Stimulated activated CD4-positive, alpha-beta T cell treated with anti-CD3 and anti-CD28 coated beads, Interleukin-1b, Interleukin-23, amount 100 ng/mL, for 48 hours (primary cell): ENCODE results near the gene SPRR2G.
"Not testable (repeated sequence)": the region's sequence is repeated elsewhere in the genome, so short reads cannot be mapped to it uniquely, and the experiment has no call there.

Source experiments
- DNase-seq: peaks from one replicate; pipeline ENCODE4 v3.0.0-alpha.2; 2020

SPRR2G gene

DNA sequence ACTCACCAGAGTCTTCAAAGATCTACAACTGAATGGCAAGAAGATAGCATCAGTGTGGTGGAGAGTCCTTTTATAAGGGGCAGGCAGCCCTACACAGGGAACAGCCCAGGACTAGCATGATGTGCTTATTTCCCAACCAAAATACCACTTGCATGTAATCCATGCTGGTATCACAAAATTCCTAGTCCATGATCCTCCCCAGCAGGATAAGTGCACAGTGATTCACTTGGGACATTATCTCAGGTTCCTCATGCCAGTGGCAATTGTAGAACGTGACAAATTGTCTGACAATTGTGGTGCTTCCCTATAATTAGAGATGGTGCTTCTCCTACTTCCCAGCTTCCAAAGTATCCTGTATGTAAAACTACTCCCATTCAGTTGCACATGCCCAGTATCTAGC is at the start of gene SPRR2G:
TSS of gene SPRR2G (minus strand) at position 45 of the 400 bp plus-strand sequence. CDS start 780 bp downstream, outside the sequence.
- no peak for DNase-seq

DNA sequence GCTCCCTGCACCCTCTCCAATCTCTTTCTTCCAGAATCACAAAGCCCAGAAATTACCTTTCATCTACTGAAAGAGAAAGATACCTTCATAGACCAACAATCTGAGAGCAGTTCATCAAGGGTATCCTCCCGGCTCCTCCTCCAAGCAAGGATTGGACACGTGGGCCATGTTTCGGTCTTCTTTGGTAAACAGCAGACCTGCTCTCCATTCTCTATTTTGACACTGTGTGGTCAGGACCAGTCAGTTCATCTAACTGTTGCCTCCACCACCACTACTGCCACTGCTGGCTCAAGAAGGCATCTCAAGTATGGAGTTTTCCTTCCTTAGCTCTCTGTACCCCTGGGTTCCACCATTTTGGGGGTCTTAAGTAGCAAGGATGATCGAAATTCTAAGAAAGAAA is 44.5 kb upstream of the SPRR2G start:
- no peak for DNase-seq

DNA sequence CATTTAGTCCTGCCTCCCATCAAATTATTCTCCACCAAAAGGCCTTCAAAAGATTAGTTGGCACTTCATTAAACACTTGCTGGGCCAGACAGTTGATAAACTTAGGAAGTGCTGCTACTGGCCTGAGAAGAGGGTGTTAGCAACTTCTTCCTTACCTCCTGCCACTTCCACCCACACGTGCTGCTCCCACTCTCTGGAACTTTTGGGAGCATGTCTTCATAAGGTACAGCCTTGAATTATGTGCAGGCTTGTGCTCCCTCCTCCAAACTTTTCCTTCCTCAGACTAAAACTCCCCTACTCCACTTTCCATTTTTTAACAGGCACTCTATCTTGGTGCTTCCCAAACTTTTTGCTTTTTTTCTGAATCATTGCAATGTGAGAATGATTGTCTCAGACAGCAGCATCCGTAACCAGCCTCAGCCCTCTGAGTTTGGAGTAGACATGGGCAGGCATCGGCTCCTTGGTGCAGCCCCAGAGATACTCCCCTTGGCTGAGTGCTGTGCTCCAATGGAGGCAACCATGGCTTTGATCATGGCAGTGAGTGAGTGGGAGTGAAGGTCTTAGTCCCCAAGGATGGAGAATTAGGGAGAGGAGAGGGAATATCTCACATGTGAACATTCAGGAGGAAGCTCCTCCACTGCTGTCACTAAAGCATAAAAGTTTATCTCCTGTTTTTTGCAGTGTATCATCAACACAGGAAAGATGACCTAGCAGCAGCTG is 43.8 kb upstream of the SPRR2G start:
- DNase-seq = no peak

DNA sequence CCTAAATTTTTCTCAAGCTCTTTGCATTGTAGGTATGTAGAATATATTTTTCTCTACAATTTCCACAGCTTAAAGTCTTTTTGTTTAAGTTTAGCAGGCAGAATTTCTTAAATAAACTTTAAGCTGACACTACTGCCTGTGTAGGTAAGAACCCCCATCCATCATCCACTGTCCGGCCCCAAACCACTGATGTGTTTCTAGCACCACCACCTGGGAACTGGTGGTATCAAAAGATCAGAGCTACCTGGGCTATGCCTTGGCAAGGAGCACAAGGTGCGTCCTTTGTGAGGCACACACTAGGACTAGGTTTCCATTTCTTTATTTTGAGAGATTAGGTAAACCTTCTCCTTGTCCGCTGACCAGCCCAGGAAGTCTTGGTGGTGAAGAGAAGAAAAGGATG is 42.0 kb upstream of the SPRR2G start:
- DNase-seq = no peak

DNA sequence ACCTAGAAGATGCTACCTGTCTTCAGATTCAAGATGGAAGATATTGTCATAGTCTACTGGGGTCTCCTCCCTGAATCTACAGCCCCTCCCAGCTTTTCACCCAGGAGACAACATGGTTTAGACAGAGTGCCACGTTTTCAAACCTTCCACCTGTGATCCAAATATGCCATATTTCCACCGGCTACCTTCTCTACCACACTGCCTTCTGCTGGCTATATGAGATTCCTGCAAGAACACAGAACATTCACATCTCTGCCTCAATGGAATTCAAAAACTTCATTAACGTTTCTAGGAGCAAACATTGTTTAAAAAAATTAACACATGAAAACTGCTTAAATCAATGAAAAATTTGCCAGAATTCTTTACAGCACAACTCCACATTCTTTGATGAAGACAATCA is 39.7 kb upstream of the SPRR2G start:
- no peak for DNase-seq

DNA sequence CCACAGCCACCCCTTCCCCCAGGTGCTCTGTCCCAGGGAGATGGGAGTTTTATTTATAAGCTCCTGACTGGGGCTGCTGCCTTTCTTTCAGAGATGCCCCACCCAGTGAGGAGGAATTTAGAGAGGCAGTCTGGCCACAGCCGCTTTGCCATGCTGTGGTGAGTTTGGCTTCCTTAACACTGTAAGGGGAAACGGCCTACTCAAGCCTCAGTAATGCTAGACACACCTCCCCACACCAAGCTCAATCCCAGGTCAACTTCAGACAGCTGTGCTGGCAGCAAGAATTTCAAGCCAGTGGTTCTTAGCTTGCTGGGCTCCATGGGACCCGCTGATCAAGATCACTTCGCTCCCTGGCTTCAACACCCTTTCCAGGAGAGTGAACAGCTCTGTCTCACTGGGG is 37.6 kb upstream of the SPRR2G start:
- not testable (repeated sequence) for DNase-seq

DNA sequence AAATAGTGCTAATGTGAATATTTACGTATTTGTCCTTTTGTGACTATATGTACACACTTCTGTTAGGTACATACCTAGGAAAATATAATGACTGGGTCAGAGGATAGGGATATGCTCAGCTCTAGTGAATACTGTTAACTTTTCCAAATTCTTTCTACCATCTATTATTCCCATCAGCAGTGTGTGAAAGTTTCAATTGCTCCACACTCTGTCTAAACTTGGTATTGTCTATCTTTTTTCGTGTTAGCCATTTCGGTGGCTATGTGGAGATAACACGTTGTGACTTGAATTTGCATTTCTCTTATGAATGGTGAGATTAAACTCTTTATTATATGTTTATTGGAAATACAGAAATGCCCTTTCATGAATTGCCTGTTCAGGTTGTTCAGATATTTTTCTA is 29.9 kb upstream of the SPRR2G start:
- no peak for DNase-seq

DNA sequence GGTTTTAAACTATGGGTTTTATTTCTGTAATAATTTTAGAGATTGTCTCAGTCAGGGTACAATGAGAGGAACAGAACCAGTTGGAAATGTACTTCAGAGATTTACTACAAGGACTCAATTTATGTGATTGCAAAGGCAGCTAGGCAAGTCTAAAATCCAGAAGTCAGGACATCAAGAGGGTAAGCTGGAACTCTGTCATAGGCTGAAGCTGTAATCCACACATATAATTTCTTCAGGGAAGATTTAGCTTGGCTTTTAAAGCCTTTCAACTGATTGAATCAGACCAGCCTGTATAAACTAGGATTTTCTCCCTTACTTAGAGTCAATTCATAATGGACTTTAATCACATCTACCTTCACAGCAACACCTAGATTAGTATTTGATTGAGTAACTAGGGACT is 28.2 kb upstream of the SPRR2G start:
- no peak for DNase-seq

DNA sequence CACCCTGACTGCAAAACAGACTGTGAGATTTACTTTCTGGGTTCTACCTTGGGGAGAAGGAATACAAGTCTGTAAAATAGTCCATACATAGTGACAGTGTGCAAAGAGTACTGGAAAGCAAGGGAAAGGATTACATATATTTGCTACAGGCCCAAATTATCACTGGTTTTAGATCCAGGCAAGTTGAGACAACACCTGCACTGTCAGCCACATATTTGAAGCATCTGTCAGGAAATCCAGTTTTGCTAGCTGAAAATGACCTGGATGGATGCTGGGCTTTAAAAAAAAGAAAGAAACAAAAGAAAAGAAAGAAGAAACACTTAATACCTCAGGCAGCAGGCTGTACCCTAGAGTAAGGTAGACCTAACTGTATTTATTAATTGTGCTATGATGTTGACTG is 23.9 kb upstream of the SPRR2G start:
- DNase-seq = no peak

DNA sequence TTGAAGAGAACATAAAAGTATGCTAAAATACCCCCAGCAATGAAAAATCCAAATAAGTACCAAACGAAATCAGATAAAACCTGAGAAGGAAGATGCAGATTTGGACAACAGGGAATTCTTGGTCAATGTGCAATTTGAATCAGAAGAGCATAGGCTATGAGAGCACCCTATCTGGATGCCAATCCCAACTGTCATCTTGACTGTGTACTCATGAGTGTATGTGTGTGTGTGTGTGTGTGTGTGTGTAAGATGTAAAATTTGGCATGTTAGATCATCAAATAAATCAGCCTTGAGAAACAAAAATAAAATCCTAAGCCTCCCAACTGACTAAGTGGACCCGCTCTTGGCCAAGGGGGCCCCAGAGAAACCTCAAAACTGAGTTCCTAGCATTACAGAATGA is 18.0 kb upstream of the SPRR2G start:
- DNase-seq = no peak

DNA sequence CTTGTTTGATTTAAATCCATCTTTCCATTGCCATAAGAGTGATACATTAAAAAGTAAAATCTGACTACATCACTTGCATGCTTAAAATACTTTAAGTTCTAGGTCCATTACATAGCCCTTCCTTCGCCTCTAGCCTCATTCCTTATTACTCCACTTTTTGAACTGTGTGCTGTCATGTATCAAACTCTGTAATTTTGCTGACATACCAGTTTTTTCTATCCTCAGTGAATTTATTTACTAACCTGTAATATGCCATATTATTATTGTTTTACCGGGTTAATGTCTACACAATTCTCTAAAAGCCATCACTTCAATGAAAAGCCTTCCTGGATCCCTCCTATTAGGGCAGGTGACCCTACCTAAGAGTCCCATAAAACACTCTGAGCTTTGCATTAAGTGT is 4.9 kb upstream of the SPRR2G start:
- DNase-seq = no peak

DNA sequence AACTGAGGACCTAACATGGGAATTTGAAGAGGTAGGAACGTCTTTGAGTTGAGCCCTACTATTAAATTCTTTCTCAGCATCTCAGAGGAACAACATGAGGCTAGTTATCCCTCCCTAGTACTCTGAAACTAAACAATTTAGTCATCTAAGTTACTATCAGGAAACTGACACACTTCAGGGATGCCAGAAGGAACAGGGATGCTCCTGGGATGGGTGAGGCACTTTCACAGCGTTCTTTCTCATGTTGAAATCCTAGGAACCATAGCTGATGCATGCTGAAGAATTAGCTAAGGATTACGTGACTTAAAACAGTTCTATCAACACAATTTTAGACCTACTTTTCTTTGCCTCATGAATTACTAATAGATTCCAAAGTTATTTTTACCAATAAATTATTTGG is 1.8 kb upstream of the SPRR2G start:
- DNase-seq = no peak

DNA sequence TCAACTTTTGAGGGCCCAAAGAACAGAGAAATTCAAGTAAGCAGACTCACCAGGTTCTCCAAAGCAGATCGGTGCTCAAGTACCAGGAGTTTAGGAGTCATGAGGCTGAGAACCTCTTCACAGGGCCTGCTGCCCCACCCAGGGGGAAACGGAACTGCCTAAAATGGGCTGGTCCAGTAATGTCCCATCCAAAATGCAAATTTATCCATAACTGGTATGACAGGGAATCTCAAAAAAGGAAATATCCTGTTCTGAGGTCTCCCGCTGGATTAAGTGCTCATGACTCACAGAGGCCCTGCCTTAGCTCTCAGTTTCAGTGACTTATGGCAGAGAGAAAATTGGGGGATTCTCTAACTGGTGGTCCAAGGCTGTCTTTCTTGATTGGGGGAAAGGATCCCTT is 9.3 kb downstream of the SPRR2G start:
- DNase-seq = no peak

DNA sequence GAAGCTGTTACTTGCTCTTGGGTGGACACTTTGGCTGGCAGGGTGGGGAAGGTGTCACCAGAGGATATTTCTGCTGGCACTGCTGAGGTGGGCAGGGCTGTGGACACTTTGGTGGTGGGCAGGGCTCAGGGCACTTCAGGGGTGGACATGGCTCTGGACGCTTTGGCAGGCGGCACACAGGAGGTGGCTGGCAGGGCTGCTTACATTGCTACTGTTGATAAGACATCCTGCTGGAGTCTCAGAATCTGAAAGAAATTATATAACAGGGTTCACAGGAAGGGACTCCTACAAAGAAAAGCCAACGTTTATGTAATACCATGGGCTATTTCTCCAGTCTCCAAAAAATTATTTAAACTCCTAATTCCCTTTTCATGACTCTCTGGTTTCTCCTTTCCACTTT is 10.2 kb downstream of the SPRR2G start:
- no peak for DNase-seq

DNA sequence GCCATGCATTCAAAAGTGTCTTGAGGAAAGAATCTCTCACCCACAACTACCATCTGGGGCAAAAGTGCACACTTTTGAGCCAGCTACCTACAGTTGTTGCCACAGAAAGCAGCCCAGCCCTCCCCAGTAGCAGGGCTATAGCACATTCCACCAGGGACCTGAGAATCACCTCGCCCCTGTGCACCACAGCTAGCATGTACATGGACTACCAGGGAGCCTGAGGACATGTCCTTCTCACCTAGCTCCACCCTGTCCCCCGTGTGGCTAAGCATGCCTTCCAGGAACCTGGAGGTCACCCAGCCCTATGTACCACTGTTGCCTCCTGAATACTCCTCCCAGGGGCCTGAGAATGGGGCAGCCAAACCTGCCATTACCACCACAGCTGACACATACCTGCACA is 16.9 kb downstream of the SPRR2G start:
- no peak for DNase-seq

DNA sequence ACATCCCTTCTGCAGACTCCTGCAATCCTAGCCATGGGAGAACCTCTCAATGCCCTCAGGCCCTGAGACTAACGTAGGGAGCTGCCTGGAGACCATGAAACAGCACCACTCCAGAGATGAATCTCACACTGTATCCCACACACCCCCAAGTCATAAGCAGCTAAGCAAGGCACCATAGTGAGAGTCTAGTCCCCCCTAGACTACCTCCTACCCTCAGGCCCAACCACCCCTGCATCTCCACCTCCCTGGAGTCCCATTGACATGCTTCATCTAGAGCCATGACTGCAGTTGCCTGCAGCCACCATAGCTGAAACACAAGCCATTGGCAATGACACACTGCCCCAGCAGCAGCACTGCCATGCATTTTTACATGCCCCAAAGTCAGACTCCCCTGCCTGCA is 17.4 kb downstream of the SPRR2G start:
- no peak for DNase-seq

DNA sequence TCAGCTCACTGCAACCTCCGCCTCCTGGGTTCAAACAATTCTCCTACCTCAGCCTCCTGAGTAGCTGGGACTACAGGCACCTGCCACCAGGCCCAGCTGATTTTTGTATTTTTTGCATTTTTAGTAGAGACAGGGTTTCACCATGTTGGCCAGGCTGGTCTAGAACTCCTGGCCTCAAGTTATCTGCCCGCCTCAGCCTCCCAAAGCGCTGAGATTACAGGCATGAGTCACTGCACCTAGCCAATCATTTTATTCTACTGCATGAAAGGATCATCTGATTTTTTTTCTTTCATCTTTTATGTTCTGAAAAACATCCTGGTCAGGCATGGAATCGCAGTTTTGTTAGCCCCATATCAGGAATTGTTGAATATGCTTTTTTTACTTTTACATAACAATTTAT is 22.0 kb downstream of the SPRR2G start:
- DNase-seq = not testable (repeated sequence)

DNA sequence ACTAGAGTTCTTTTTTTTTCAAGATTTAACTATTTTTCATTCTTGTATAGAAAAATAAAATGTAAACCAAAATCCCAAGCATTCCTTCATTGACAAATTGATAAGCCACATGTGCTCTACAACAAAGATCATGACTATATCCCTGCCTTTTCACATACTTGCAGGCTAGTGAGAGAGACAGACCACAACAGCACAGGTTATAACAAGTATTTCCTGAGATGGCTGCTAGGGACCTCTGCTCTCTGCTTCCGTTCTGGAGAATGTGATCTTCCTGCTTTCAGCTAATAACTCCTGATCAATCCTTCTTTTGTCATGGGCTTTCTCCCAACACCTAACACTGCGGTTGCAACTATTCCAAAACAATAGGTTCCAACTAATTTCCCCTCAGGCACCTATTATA is 23.4 kb downstream of the SPRR2G start:
- no peak for DNase-seq

DNA sequence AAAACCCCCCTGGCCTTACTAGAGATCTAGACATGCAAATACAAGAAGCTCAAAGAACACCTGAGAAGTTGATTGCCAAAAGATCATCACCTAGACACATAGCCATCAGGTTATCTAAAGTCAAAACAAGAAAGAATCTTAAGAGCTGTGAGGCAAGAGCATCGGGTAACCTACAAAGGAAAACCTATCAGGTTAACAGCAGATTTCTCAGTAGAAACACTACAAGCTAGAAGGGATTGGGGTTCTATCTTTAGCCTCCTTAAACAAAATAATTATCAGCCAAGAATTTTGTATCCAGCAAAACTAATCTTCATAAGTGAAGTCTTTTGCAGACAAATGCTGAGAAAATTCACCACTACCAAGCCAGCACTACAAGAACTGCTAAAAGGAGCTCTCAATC is 25.2 kb downstream of the SPRR2G start:
- no peak for DNase-seq

DNA sequence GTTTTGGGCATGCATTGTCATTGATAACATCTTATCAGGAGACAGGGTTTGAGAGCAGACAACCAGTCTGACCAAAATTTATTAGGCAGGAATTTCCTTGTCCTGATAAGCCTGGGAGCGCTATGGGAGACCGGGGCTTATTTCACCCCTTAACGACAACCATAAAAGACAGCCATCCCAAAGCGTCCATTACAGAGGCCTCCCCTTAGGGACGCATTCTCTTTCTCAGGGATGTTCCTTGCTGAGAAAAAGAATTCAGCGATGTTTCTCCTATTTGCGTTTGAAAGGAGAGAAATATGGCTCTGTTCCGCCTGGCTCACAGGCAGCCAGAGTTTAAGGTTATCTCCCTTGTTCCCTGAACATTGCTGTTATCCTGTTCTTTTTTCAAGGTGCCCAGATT is 26.9 kb downstream of the SPRR2G start:
- not testable (repeated sequence) for DNase-seq

DNA sequence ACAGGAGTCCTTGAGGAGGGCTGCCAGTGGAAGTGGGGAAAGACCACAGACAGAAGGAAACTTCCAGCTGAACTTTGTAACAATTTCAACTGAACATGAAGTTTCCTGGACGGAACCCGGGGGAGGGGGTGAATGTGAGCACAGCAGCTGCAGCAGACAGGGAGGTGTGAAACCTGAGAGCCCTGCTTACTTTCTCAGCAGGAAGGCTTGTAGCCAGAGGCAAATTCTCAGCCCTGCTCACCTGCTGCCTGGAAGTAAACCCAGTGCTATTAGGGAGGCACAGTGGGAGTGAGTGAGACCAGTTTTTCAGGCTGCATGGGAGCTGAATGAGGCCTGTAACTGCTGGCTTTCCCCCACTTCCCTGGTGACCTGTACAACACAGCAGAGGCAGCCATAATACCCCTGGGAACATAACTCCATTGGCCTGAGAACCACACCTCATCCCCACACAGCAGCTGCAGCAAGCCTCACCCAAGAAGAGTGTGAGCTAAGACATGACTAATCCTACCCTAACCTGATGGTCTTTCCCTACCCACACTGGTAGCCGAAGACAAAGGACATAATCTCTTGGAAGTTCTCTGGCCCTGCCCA is 27.8 kb downstream of the SPRR2G start:
- DNase-seq = no peak

DNA sequence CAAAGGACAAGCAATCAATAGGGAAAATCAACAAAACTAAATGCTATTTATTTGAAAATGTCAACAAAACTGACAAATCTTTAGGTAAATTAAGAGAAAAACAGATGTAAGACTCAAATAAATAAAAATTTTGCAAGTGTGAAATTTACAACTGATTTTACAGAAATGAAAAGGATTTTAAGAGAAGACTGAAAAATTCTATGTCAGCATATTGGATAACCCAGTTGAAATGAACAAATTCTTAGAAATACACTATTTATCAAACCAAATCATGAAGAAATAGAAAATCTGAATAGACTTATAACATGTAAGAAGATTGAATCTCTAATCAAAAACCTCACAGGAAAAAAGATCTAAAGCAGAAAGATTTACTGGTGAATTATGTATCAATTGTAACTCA is 29.7 kb downstream of the SPRR2G start:
- no peak for DNase-seq

DNA sequence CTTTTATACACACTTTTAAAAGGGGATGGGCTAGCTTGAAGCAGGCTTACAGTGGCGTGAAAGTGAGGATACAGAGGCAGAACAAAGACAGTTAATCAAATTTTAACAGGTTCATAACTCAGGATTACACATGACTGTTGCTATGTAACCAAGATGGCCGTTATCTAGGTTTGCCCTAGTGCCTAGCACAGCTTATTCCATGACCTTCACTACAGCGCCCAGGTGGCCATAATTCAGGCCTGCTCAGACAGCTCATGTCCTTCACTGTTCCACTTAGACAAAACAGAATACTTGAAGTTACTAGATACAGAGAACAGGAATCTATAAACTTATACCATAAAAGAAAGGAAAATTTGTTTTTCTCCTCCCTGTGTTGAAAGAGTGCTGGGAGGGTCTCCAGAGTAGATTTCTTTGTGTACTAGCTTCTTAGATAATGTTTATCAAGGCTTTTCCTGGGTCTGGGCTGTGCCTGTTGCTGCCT is 31.2 kb downstream of the SPRR2G start:
- no peak for DNase-seq

DNA sequence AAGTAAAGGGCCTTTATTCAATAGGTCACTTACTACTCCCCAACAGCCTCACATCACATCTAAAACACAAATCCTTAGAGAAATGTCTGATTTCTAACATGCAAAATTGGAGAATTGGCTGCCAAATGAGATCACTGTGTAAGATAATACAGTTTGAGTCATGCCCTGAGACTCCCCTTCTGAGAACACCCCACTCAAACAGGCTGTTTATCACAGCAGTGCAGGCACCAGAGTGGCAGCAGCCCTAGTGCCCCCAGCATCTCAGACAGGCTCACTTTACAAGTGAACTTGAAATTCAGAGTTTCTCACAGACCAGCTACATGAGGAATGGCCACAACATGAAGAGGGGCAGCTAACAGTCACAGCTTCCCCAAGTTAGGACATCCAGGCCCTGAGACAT is 35.4 kb downstream of the SPRR2G start:
- not testable (repeated sequence) for DNase-seq

DNA sequence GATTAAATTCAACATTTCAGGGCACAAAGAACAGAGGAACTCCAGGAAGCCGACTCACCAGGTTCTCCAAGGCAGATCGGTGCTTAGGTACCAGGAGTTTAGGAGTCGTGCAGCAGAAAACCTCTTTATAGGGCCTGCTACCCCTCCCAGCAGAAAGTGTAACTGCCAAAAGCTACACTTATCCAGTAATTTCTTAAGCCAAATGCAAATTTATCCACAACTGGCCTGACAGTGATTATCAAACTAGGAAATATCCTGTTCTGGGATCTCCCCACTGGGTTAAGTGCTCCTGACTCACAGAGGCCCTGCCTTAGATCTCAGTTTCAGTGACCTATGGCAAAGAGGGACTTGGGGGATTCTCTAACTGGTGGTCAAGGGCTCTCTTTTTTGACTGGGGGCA is 37.3 kb downstream of the SPRR2G start, which contains the start of gene SPRR2F:
TSS of gene SPRR2F (minus strand) at position 101 of the 400 bp plus-strand sequence. CDS start 783 bp downstream, outside the sequence.
- no peak for DNase-seq
